H1 (cell line): ENCODE results near the gene ANGPTL8. TPM values are rescaled to one million over a fixed set of nuclear protein-coding genes. Genes with fewer than 3 reads are reported as not detected.

Experiments used
- polyA plus RNA-seq, 7 experiments: library from polyadenylated mRNA; depleted of rRNA in 3 of 7; stranded (reverse) in 5 of 7; unstranded in 2 of 7; fragments of >200 nt in 5 of 7; fragments of 200-250 nt in 2 of 7; gene quantifications; 1 replicate in 5 of 7; 2 replicates in 1 of 7; 4 replicates in 1 of 7; pipeline versions ENCODE4 v1.2.1 to v1.2.3, GENCODE V29; 2011 to 2013; ENCODE audit warnings: missing spikeins in 2 of 7, mixed read lengths in 2 of 7
- total RNA-seq: library from RNA; stranded (reverse); fragmentation: NEBNext Ultra II Directional; extraction: Animal tissue kit (Norgen Biotek cat#: 25700); gene quantifications from 2 replicates; pipeline ENCODE4 v1.2.1, GENCODE V29; 2021
- TF ChIP-seq, protein P1 (sequence below): IDR thresholded peaks from 2 replicates; pipeline ENCODE4 v1.6.1; 2011; ENCODE audit warnings: low read depth, mild to moderate bottlenecking, low read length; ENCODE audit not compliant: insufficient read depth

Gene ANGPTL8
- total and polyA plus RNA-seq, 2 of the 8 experiments (the other 6 are each of a cell fraction or from before 2014, with no cell fraction given): not detected

DNA sequence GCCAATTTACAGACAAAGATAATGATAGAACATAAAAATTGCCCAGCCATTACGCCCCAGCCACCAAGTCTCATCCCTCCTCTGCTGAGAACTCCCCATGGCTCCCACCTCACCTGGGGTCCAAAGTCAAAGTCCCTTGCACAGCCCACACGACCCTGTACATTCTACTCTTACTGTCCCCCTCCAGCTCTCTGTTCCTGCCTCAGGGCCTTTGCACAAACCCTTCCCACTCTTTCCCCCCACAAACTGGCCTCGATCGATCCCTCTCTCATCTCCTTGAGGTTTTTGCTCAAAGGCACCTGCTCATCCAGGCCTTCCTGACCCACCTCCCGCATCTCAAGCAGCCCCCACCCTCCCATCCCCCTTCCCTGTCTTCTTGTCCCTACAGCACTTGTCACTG is 21.6 kb downstream of the ANGPTL8 start (continued):
- TF ChIP-seq, protein P1, sequence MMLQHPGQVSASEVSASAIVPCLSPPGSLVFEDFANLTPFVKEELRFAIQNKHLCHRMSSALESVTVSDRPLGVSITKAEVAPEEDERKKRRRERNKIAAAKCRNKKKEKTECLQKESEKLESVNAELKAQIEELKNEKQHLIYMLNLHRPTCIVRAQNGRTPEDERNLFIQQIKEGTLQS: no peak
